Suprapubic skin (tissue), 3 donors: Measurements from ENCODE around the gene SPINK4.

Experiments
- POLR2AphosphoS5 ChIP-seq, 3 donors: sonication (generic); formaldehyde crosslinking; IDR thresholded peaks; one replicate each; pipeline ENCODE4 v1.6.1; 2017; ENCODE audit warnings: antibody characterized with exemption in 3 of 3
- TF ChIP-seq, protein P1 (sequence below), 2 donors: fragments of 200-600 bp in 1 of 2; fragments of 450-650 bp in 1 of 2; sonication (generic) in 1 of 2; IDR thresholded peaks; one replicate each; pipeline ENCODE4 v1.5.1; 2016 to 2019; ENCODE audit warnings: antibody characterized with exemption in 2 of 2, mild to moderate bottlenecking in 1 of 2, moderate library complexity in 1 of 2

GRCh38 chr9:33270146-33270545 is 30.2 kb downstream of the SPINK4 start:
- TF ChIP-seq, protein P1, sequence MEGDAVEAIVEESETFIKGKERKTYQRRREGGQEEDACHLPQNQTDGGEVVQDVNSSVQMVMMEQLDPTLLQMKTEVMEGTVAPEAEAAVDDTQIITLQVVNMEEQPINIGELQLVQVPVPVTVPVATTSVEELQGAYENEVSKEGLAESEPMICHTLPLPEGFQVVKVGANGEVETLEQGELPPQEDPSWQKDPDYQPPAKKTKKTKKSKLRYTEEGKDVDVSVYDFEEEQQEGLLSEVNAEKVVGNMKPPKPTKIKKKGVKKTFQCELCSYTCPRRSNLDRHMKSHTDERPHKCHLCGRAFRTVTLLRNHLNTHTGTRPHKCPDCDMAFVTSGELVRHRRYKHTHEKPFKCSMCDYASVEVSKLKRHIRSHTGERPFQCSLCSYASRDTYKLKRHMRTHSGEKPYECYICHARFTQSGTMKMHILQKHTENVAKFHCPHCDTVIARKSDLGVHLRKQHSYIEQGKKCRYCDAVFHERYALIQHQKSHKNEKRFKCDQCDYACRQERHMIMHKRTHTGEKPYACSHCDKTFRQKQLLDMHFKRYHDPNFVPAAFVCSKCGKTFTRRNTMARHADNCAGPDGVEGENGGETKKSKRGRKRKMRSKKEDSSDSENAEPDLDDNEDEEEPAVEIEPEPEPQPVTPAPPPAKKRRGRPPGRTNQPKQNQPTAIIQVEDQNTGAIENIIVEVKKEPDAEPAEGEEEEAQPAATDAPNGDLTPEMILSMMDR (IDR thresholded peaks at IDR 0.05) = no peak
- no peak for TF ChIP-seq POLR2AphosphoS5 (IDR thresholded peaks at IDR 0.05)
